Psoas muscle (tissue), 8 donors: Measurements from ENCODE around the gene NF1. TPM values are rescaled to one million over a fixed set of nuclear protein-coding genes. Genes with fewer than 3 reads are reported as not detected.
"Not testable (repeated sequence)": the region's sequence is repeated elsewhere in the genome, so short reads cannot be mapped to it uniquely, and the experiment has no call there.

ENCODE experiments used
- ATAC-seq, 4 donors: fragments of 200-7000 bp; cut with Tn5 transposase; one replicate each; pipeline ENCODE4 v1.9.1; 2020; ENCODE audit warnings: moderate library complexity in 3 of 4, mild to moderate bottlenecking in 2 of 4
- DNase-seq, 2 donors: peaks; one replicate each; pipeline ENCODE4 v3.0.0-alpha.2; 2020
- H3K27ac ChIP-seq: fragments of 200-600 bp; one replicate; pipeline ENCODE4 v1.8.0; 2022
- H3K27me3 ChIP-seq, 3 donors: fragments of 200-600 bp in 1 of 3; one replicate each; pipeline versions ENCODE4 v1.6.1 to v1.8.0; 2013 to 2022; ENCODE audit warnings: low read length in 2 of 3, mild to moderate bottlenecking in 2 of 3, moderate library complexity in 1 of 3; ENCODE audit not compliant: insufficient read depth in 3 of 3
- H3K36me3 ChIP-seq, 2 donors: fragments of 200-600 bp in 1 of 2; one replicate each; pipeline versions ENCODE4 v1.6.1 to v1.8.0; 2013 to 2022; ENCODE audit warnings: low read depth in 1 of 2, mild to moderate bottlenecking in 1 of 2, moderate library complexity in 1 of 2; ENCODE audit not compliant: insufficient read depth in 1 of 2
- H3K4me1 ChIP-seq: fragments of 200-600 bp; one replicate; pipeline ENCODE4 v1.8.0; 2022
- H3K4me3 ChIP-seq: fragments of 200-600 bp; one replicate; pipeline ENCODE4 v1.8.0; 2022; ENCODE audit warnings: mild to moderate bottlenecking
- H3K9me3 ChIP-seq: fragments of 200-600 bp; one replicate; pipeline ENCODE4 v1.8.0; 2022
- CTCF ChIP-seq: fragments of 200-600 bp; IDR thresholded peaks from one replicate; pipeline ENCODE4 v1.8.0; 2022; ENCODE audit warnings: antibody characterized with exemption
- WGBS, 3 donors: extraction: QIAGEN DNeasy Blood & Tissue Kit; methylation state at CpG; one replicate each; pipeline versions ENCODE4 v1.1.6 to v1.1.7; 2013; 5-methylcytosine and 5-hydroxymethylcytosine counted together
- intact Hi-C, 2 donors: fragments of 100-400 bp; cut with DNase I; formaldehyde crosslinking; loops; one replicate each; pipeline versions ENCODE4 v1.11.0 to v1.14.2; 2022
- polyA plus RNA-seq, 3 donors: library from polyadenylated mRNA; stranded (reverse); fragments of 200-250 nt; gene quantifications; one replicate each; pipeline ENCODE4 v1.2.3, GENCODE V29; 2013
- total RNA-seq, 4 donors: library from RNA; stranded (reverse); fragmentation: NEBNext Ultra II Directional in 2 of 4; extraction: Animal tissue kit (Norgen Biotek cat#: 25700) in 2 of 4; gene quantifications; one replicate each; pipeline versions ENCODE4 v1.2.1 to v1.2.4, GENCODE V29; 2021 to 2023
- donor health status: healthy with polysubstance abuse.
- donor health status: DM: no; HTN: no; CAD: no; lungs with moderate emphysema.
- donor health status: Bipolar disorder and iron deficiency.
- donor health status: healthy.
- donor health status: DM: yes; HTN: yes; CAD: no.
- donor health status: DM: no; HTN: no; CAD: no.
- donor health status: DM: no; HTN: no; CAD: no.
- donor health status: DM: yes; HTN: yes; CAD: no.

The NF1 gene
- total and polyA plus RNA-seq, 7 donors: 3.5 to 35.5 (median 27.4) TPM

DNA sequence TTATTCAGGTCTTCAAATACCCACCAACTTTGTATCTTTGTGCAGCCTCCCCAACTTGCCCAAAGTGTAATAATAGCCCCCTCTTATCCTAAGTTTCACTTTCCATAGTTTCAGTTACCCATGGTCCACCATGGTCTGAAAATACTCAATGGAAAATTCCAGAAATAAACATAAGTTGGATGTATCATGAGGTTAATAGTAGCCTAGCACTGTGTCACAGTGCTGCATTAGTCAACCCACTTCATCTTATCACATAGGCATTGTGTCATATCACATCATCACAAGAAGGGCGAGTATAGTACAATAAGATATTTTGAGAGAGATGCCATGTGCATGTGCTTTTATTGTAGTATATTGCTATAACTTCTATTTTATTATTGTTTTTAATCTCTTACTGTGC, 180.3 kb downstream of the NF1 start:
- H3K27ac ChIP-seq: no peak overlapping the region
- TF ChIP-seq CTCF: no peak
- DNase-seq (no peak), ATAC-seq (no peak)
- no peaks in the 10 kb centered on the region for H3K27me3 ChIP-seq
- intact Hi-C loops: no loop called here
- WGBS, 3 donors: 94 to 97% (median 94%) methylated on average over 1 of the region's 1 CpG
- no peaks in the 10 kb centered on the region for H3K9me3 ChIP-seq
- H3K4me1 ChIP-seq: no peaks in the 10 kb centered on the region
- peaks cover 5 to 25% of the 10 kb centered on the region in 2 donors for H3K36me3 ChIP-seq
- no peak overlapping the region for H3K4me3 ChIP-seq

- Histone ChIP-seq H3K4me3 (no peak overlapping the region), H3K9me3 (no peaks in the 10 kb centered on the region), H3K36me3 (peaks cover 5 to 29% of the 10 kb centered on the region in 2 donors), H3K27me3 (no peaks in the 10 kb centered on the region), H3K27ac (no peak overlapping the region), H3K4me1 (no peaks in the 10 kb centered on the region)
- ATAC-seq: no peak
- intact Hi-C loops: no loop called here
- 91 to 98% (median 94%) methylated on average over 2 of the region's 2 CpGs for WGBS, 3 donors
- no peak for TF ChIP-seq CTCF
- no peak for DNase-seq
Observed at GRCh38 chr17:31279401-31279800, 184.6 kb downstream of the NF1 start.

GRCh38 chr17:31281061-31281460, 186.3 kb downstream of the NF1 start:
- Histone ChIP-seq H3K27me3 (no peaks in the 10 kb centered on the region), H3K4me1 (no peaks in the 10 kb centered on the region), H3K9me3 (no peaks in the 10 kb centered on the region), H3K36me3 (peaks cover 5 to 23% of the 10 kb centered on the region in 2 donors), H3K4me3 (no peak overlapping the region), H3K27ac (no peak overlapping the region)
- no peak for TF ChIP-seq CTCF
- ATAC-seq: no peak
- intact Hi-C loops: no loop called here
- no peak for DNase-seq
- 89 to 95% (median 95%) methylated on average over 2 of the region's 2 CpGs for WGBS, 3 donors

DNA sequence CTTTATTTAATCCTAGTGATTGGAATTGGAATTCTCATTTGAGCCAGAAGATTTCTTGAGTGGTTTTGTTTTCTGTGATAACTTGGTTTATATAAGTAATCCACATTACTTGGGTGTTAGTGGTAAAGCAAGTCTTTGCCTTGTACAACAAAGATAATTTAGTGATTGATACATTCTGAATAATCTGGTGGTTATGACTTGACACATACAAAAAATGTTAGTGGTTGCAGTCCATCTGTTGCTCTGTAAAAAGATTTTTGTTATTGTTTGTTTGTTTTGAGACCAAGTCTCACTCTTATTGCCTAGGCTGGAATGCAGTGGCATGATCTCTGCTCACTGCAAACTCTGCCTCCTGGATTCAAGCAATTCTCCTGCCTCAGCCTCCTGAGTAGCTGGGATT, 189.1 kb downstream of the NF1 start:
- no peak overlapping the region for H3K27ac ChIP-seq
- intact Hi-C loops: no loop called here
- TF ChIP-seq CTCF: no peak
- H3K4me1 ChIP-seq: no peaks in the 10 kb centered on the region
- peaks cover 0 to 12% of the 10 kb centered on the region in 2 donors for H3K36me3 ChIP-seq
- ATAC-seq: no peak
- no peaks in the 10 kb centered on the region for H3K9me3 ChIP-seq
- no peak overlapping the region for H3K4me3 ChIP-seq
- DNase-seq: no peak
- H3K27me3 ChIP-seq: no peaks in the 10 kb centered on the region

DNA sequence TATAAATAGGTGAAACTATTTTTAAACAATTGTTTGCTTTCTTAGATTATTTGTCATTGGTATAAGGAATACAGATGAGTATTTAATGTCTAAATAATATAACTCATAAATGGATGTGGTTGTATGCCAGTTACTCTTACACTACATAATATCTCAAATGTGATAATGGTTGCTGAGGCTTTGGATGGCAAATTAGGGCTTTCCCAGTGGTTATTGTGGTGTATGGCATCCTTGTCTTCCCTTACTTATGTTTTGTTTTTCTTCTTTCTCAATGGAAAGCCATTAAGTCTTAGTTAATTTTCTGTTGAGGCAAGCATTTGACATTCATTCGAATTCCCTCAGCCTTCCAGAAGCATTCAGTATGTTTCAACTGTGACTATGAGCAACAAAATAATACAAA, 191.8 kb downstream of the NF1 start:
- H3K27me3 ChIP-seq: no peaks in the 10 kb centered on the region
- ATAC-seq (no peak), DNase-seq (no peak)
- 91 to 95% (median 94%) methylated on average over 1 of the region's 1 CpG for WGBS, 3 donors
- no peak for TF ChIP-seq CTCF
- peaks cover 0 to 2% of the 10 kb centered on the region in 2 donors for H3K36me3 ChIP-seq
- no peak overlapping the region for H3K27ac ChIP-seq
- no peak overlapping the region for H3K4me3 ChIP-seq
- intact Hi-C loops: no loop called here
- H3K9me3 ChIP-seq: no peaks in the 10 kb centered on the region
- H3K4me1 ChIP-seq: no peaks in the 10 kb centered on the region

DNA sequence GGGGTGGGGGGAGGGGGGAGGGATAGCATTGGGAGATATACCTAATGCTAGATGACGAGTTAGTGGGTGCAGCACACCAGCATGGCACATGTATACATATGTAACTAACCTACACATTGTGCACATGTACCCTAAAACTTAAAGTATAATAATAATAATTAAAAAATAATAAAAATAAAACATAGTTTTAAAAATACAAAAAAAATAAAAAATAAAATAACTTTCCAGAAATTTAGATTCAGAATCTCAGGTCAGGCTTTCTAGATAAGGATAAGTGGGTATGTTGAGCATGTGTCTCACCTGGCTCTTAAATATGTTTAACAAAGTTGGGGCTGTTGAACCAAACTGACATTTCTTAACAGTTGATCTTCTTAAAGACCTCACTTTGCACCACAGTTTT, 193.2 kb downstream of the NF1 start:
- 71 to 100% (median 89%) methylated on average over 1 of the region's 1 CpG for WGBS, 3 donors
- intact Hi-C loops, H3K4me3 ChIP-seq, H3K27me3 ChIP-seq, H3K4me1 ChIP-seq, DNase-seq, ATAC-seq, H3K36me3 ChIP-seq, H3K9me3 ChIP-seq, H3K27ac ChIP-seq: not testable (repeated sequence)
